ENCODE data around the gene NLRC5. TPM values are rescaled to one million over a fixed set of nuclear protein-coding genes. Genes with fewer than 3 reads are reported as not detected.
"Not testable (repeated sequence)": the region's sequence is repeated elsewhere in the genome, so short reads cannot be mapped to it uniquely, and the experiment has no call there.

NLRC5 gene
- polyA plus RNA-seq, 3 donors, result 1.8 to 4.3 (median 3.5) TPM

DNA sequence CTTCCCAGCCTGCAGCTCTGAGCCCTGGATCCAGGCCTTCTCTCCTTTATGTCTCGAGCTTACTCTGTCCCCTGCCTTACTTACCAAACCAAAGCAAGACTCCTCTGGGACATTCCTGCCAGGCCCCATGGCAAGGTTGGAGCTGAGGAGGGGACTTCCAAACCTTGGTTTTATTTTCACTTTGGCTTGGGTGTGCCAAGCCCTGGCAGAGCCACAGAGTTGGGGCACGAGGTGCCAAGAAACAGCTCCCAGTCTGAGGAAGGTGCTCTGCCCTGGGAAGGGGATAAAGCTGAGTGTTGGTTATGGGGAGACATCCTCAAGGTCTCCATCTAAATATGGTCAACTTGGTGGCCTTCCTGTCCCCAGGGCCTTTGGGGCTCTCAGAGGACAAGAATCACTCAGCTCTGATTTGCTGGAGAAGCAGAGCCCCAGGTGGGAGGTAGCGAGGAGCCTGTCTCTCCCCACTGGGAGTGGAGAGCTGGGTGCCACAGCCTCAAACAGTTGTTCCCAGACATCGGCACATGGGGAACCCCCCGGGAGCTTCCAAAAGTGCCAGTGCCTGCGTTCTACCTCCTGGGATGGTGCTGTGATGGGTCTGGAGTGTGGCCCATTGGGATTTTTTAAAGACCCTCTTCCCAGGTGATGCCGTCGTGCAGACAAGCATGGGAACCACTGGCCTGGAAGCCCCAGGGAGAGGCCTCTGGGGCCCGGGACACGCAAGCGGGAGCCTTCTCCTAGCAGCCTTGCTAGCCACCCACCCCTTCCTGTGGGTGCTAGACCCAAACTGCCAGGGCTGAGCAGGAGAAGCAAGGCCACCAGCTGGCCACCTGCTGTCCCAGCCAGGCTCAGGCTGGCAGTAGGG lies 10.3 kb downstream of the NLRC5 start:
- no peak for DNase-seq

DNA sequence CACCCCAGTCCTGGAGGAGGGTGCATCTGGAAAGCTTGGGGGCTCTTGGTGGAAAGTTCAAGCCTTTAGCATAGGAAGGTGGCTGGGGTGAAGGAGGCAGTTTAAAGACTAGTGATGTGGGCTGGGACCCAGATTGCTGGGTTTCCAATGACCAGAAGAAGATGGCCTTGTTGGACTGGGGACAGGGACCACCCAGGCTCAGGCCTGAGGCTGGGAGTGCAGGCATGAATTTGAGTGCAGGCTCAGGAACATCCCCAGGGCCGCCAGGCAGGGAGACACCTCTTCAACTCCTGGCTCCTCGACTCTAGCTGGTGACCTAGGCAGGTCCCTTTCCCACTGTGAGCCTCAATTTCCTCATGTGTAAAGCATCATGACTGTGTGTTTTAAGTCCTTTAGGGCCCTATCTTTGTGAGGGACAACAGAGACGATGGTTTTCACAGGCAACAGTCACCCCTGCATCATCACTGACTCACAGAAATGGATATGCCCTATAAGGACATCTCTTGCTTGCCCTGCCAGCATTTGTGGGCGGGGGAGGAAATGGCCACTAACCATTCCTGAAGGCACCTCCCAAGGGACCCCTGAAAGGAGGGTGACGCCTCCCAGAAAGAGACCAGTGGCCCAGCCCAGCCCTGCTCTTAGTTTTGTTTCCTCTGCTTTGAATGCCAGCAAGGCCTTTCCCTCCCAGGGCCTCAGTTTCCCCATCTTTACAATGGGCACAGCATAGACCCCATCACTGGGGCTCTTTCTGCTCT lies 11.1 kb downstream of the NLRC5 start:
- no peak for DNase-seq

DNA sequence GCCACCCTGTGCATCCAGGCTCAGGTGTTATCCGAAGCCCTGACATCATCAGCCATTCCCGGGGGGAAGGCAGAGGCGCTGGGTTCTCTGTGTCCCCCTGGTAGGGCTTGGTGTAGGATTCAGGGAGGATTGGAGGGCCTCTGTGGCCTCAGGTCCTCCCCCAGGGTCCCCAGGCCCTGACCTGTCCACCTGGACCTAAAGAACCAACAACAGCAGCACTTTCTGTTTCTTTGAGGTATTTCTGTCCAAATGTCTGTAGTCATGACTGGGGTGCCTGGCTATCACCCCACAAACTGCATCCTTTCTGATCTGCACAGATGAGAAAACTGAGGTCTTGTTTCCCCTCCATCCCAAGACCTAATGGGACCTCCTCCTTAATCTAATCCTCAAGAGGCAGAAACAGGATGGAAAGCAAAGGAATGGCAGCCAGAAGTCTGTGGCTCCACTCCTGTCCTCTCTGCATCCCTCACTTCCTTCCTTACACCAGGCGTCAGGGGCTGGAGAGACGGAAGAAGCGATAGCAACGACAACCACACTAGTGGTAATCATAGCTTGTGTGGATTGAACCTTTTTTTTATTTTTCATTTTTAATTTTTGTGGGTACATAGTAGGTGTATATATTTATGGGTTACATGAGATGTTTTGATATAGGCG lies 11.8 kb downstream of the NLRC5 start:
- no peak for DNase-seq

DNA sequence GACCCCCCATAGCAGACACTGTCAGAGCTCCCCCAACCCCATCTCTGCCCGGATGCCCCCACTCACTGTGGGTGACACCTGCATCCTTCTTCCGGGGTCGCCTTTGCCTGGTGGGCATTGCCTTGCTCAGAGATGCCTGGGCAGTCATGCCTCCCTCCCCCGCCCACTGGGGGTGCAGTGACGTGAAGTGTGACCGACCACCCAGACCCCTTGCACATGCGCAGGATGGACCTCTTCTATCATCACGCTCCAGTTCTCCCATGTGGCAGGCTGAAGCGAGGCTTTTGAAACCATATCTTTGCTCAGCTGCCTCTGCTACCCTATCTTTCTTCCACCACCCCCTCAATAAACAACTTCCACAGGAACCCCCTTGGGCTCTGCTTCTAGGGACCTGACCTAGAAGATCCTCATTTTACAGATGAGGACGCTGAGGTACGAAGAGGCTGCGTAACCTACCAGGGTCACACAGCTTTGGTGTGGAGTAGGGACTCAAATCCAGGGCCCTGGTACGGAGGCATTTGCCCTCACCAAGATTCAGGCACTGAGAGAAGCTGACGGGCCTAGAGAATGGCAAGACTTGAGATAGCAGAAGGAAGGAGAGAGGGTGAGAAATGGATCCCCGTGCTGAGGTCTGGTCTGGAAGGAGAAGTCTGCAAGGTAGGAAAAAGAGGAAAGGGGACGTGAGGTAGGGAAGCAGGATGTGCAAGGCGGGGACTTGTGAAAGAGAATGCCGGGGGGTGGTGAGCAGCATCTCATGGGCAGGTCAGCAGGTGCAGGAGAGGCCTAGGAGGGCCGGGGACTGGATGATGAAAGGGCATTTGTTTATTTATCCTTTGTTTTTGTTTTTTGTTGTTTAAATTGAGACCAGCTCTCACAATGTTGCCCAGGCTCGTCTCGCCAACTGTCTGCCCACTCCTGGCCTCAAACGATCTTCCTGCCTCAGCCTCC lies 14.4 kb downstream of the NLRC5 start:
- peak; percentile 33 for DNase-seq

DNA sequence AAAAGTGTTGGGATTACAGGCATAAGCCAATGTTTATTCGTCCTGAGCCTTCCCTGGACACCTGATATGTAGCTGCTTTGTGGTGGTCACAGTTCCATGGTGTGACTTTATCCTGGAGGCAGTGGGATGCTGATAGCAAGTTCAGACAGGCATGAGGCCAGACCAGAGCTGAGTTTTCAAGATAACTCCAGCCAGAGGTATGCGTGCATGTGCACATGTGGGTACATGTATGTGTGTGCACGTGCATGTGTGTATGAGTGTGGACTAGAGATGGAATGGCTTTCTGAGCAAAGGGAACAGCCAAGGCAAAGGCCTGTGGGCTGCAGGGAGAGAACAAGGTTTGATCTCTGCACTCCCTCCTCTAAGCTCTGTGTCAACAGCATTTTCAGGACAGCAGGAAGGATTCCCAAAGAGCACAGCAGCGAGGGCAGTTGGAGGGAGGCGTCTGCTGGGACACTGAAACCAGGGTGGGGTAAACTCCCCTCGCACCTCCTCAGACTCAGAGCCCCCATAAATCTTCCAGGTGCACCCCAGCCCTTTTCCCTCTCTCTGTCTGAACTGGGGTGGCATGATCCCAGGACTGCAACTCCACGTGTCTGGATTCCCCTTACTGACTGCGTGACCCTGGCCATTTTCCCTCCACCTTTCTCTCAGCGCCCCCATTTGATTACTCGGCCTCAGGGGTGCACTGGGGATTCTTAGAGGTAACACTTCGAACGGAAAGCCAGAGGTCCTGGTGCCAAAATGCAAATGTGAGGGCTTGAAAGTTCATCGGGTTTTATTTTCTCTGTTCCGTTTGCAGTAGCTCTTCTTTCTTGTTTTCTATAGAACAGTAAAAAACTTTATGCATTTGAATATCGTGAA lies 15.3 kb downstream of the NLRC5 start:
- no peak for DNase-seq

DNA sequence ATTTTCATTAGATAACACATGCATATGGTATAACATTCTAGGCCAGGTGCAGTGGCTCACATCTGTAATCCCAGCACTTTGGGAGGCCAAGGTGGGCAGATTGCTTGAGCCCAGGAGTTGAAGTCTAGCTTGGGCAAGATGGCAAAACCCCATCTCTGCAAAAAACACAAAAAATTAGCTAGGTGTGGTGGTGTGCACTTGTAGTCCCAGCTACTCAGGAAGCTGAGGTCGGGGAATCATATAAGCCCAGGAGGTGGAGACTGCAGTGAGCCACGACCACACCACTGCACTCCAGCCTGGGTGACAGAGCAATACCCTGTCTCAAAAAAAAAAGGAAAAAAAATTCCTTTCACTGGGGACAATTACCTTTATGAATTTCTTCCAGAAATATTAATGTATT lies 16.2 kb downstream of the NLRC5 start:
- not testable (repeated sequence) for DNase-seq

DNA sequence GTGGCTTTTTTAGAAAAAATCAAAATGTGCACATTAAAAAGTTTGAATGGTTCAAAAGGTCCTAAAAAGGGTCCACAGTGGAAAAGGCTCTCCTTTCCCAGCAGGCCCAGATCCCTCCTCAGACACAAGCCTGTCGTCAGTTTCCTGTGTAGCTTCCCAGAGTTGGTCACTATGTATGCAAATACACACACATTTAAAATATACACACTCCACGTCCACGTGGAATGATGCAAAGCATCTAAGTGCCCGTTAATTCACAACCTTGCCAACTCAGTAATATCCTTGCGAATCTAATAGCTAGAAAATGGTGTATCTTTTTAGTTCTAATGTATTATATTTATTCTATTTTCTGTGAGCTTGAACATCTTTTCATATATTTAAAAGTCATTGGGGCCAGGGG lies 17.7 kb downstream of the NLRC5 start:
- no peak for DNase-seq

DNA sequence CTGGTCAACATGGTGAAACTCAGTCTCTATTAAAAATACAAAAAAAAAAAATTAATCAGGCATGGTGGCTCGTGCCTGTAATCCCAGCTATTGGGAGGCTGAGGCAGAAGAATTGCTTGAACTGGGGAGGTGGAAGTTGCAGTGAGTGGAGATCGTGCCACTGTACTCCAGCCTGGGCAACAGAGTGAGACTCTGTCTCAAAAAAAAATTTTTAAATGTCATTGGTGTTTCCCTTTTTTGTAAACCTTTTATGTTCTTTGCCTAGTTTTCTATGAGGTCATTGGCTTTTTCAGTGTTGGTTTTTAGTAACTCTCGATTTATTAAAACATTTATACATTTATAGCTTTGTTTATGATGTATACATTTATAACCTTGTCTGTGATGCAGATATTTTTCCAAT lies 18.2 kb downstream of the NLRC5 start:
- DNase-seq, result no peak

DNA sequence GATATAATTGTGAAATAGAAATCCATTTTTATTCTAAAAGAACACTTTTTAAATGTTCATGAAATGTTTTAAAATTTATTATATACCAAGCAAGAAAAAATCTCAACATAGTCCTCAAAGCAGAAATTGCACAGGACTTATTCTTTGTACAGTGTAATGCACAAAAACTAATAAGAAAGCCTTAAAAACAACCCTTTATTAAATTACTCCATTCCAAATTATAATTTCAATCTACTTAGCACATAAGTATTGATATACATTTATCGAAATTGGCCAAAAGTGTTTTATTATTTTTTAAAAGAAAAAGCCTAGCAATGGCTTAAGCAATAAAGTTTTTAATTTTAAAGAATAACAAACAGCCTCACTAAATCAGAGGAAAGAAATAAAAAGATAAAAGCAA lies 19.1 kb downstream of the NLRC5 start:
- DNase-seq, result no peak

DNA sequence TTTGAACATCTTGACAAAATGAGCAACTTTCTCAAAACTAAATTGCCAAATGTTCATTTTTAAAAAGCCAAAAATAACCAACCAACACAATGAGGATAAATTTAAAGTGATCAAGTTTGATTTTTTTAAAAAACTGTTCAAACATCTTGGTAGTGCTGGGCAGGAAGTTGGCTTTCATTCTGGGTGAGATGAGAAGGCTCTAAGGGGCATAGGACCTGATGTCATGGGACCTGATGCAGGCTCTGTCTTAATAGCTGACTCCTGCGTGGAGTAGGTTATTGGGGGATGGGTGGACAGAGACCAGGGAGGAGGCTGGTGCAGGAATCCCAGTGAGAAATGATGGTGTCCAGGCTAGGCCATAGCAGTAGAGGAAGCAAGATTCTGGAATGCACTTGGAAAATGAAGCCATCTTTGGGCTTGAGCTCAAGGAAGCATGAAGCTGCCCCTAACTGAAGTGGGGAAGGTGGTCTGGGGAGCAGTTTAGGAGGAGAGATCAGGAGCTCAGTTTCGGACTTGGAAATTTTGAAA lies 20.4 kb downstream of the NLRC5 start:
- DNase-seq, result no peak

DNA sequence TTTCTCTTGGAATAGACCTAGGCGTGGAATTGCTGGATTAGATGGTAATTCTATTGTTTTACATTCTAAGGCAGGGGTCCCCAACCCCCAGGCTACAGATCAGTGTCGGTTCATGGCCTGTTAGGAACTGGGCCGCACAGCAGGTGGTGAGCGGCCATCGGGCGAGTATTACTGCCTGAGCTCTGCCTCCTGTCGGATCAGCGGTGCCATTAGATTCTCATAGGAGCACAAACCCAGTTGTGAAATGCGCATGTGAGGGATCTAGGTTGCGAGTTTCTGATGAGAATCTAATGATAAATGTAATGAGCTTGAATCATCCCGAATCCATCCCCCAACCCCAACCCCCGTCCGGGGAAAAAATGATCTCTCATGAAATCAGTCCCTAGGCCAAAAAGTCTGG lies 23.0 kb downstream of the NLRC5 start:
- DNase-seq, result no peak

DNA sequence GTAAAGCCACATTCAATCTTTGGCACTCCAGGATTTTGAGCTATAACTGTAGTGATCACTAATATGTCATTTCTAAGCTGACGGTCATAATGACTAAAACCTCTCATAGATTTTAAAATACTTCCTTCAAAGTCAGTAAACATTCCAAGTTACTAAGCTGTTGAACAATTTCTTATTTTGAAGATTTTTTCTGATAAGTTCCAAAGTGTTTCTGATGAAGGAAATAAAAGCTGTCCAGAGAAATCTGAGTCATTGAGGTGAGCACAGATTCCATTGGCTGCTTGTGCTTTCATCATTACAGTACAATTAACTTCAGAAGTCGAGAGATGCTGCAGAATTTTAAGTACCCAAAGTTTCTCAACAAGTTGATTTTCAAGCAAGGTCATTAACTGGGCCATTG lies 23.9 kb downstream of the NLRC5 start:
- no peak for DNase-seq

DNA sequence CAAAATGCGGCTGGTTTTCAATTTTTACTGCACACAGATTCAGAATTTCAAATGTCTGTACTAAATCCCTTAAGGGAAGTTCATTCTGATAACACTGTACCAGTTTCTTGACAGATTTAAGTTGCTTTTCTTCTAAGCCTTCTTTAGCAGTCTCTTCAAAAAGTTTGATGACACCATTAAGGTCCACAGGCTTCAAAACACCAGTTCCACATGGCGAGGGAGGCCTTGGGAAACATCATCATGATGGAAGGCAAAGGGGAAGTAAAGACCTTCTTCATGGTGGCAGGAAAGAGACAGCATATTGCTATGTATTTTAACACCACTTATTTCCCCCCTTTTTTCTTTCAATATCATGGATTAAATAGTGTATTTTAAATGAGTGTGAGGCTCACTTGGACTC lies 24.5 kb downstream of the NLRC5 start:
- DNase-seq, result no peak

DNA sequence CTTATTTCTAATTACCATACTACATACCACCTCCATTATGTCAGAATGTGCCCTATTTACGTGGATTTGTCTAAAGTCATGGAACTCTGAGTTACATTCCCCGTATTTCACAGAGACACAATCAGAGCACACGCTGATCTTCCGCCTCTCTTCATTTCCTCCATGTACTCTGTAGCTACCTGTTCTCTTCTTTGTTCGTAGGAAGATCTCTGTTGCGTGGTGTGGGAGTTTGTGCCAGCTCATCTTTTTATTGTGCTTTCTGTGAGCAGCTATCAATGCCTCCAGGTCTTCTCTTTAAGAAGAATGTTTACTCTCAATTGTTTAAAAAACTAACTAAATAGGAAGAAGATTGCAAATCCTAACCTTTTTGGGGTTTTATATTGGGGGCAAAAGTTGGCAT lies 26.9 kb downstream of the NLRC5 start:
- no peak for DNase-seq

DNA sequence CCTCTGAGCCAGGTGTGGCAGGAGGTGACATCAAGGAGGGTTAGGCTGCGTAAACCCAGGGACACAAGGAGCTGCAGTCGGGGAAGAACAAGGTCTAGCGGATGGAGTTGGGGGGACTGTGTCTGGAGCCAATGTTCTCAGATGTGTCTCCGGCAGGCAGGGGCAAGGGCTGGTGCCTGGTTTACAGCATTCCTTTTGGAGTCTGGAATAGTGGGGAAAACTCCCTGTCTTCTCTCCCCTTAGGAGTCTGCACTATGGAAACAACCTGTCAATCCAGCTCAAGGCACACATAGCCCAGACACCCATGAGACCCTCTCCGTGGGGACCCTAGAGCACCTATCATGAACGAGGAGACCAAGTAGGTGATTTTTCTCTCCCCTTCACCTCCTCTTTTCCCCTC lies 27.5 kb downstream of the NLRC5 start:
- no peak for DNase-seq

DNA sequence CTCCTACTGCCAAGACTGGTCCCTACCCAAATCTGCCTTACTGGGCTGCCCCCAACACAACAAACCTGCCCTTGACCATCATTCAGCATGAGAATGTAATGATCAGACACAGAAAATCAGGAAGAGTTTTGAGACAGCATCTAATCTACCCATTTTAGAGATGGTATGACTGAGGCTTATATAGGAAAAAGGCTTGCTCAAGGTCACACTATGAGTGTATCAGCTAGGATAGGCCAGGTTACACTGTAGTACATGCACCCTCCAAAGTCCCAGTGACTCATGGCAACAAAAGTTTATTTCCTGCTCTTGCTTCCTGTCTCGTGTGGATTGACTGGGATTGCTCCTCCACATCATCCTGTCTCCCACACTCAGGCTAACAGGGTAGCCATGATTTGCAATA lies 27.9 kb downstream of the NLRC5 start:
- DNase-seq, result no peak

DNA sequence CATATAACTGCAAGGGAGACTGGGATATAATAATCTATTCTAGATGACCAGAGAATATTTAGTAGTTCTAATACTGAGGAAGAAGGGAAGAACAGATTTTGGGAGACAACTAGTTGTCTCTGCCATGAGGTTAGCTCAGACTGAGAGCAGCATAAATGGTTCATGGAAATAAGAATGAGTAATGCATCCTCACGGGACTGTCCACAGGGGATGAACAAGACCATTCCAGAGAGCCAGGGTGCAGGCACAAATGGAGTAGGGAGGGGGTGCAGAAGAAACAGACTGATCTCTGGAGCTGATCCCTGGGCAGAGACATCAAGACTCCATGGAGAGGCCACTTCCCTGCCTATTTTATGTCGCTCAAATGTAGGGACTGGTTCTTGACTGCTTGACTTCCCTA lies 30.4 kb downstream of the NLRC5 start:
- no peak for DNase-seq

DNA sequence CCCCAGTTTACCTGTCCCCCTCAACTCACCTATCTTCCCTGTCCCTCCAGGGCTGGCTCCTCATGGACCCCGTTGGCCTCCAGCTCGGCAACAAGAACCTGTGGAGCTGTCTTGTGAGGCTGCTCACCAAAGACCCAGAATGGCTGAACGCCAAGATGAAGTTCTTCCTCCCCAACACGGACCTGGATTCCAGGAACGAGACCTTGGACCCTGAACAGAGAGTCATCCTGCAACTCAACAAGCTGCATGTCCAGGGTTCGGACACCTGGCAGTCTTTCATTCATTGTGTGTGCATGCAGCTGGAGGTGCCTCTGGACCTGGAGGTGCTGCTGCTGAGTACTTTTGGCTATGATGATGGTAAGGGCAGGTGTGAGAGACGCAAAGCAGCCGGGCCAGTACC lies 31.3 kb downstream of the NLRC5 start:
- DNase-seq, result no peak

DNA sequence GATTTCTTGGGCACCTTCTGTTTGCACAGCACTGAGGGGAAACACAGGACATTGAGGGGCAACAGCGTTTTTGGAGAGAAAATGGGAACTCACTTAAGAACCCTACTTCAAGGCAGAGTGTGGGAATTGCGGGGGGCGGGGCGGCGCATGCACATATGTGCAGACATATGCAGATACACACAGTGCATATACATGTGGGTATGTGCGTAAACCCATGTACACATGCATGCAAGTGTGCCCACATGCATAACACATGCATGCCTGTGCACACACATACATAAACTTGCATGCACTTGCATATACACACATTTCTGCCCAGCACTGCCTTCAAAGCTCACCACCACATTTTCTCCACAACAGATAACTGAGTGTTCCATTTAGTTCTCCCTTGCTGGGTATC lies 32.4 kb downstream of the NLRC5 start:
- no peak for DNase-seq

DNA sequence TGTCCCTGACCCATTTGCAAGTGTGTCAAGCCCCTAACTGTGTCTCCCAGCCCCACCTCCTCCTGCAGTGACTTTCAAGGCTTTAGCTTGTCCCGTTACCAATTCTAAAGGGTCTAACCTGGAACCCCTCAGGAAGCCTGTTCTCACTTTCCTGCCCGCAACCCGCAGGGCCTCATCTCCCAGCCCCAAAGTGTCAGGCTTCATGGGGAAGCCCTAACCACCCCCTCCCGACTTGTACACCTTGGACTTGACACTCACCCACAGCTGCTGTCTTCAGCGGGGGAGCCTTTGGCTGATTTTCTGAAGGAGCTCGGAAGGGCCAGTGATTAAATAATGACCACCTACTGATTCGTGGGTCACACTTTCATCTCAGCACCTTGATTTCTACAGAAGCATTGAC lies 33.1 kb downstream of the NLRC5 start:
- DNase-seq, result no peak
